Peyer's patch (tissue), 4 donors: ENCODE data around the gene LTF.

ENCODE experiments used
- CTCF ChIP-seq, 6 experiments: fragments of 450-650 bp in 4 of 6; fragments of 200-600 bp in 2 of 6; sonication (generic) in 1 of 6; IDR thresholded peaks; one replicate each; pipeline ENCODE4 v1.5.1; 2017 to 2019; ENCODE audit warnings: antibody characterized with exemption in 6 of 6, mild to moderate bottlenecking in 3 of 6, moderate library complexity in 1 of 6
- POLR2A ChIP-seq, 2 donors: fragments of 450-650 bp; IDR thresholded peaks; one replicate each; pipeline ENCODE4 v1.5.1; 2017; ENCODE audit warnings: antibody characterized with exemption in 2 of 2, mild to moderate bottlenecking in 2 of 2, moderate library complexity in 2 of 2

GRCh38 chr3:46419816-46420215, 44.9 kb downstream of the LTF start:
- TF ChIP-seq CTCF (IDR thresholded peaks at IDR 0.05) (no peak), POLR2A (IDR thresholded peaks at IDR 0.05) (no peak)
